Common myeloid progenitor, CD34-positive (primary cell): ENCODE results near the gene TNFAIP8L3.

ENCODE experiments used
- CTCF ChIA-PET: fragments of 350-600 bp; sonication (Branson Sonifier 250); formaldehyde crosslinking; loops from one replicate; lab custom pipeline; 2021; ENCODE audit warnings: antibody characterized with exemption; lab: Charles Lee
- POLR2A ChIA-PET: fragments of 350-600 bp; sonication (Branson Sonifier 250); formaldehyde crosslinking; loops from one replicate; lab custom pipeline; 2021; ENCODE audit warnings: antibody characterized with exemption; lab: Charles Lee
- DNase-seq, 3 donors: peaks; one replicate each; pipeline versions ENCODE4 v3.0.0 to v3.0.0-alpha.2; 2013
- H3K27ac ChIP-seq, 2 experiments: 1 replicate in 1 of 2; 2 replicates in 1 of 2; pipeline ENCODE4 v1.7.0; 2013; ENCODE audit warnings: inconsistent platforms in 2 of 2, low read length in 2 of 2, mild to moderate bottlenecking in 2 of 2, low read depth in 1 of 2, moderate library complexity in 1 of 2; ENCODE audit not compliant: severe bottlenecking in 2 of 2, insufficient read depth in 1 of 2, poor library complexity in 1 of 2
- H3K27me3 ChIP-seq, 5 experiments: replicated peaks in 2 of 5; 1 replicate in 3 of 5; 2 replicates in 2 of 5; pipeline versions ENCODE4 v1.6.1 to v1.7.0; 2013; ENCODE audit warnings: low read length in 4 of 5, mild to moderate bottlenecking in 2 of 5, moderate library complexity in 2 of 5, inconsistent platforms in 1 of 5; ENCODE audit not compliant: insufficient read depth in 5 of 5, control insufficient read depth in 4 of 5
- H3K36me3 ChIP-seq, 4 experiments: 1 replicate in 2 of 4; 2 replicates in 2 of 4; pipeline versions ENCODE4 v1.6.1 to v1.7.0; 2013; ENCODE audit warnings: low read length in 3 of 4, control low read depth in 1 of 4, mild to moderate bottlenecking in 1 of 4; ENCODE audit not compliant: control insufficient read depth in 4 of 4, insufficient read depth in 4 of 4
- H3K4me1 ChIP-seq, 4 experiments: 1 replicate in 3 of 4; 2 replicates in 1 of 4; pipeline versions ENCODE4 v1.6.1 to v1.7.1; 2013; ENCODE audit warnings: low read length in 3 of 4, mild to moderate bottlenecking in 3 of 4, control low read depth in 1 of 4, inconsistent platforms in 1 of 4, moderate library complexity in 1 of 4; ENCODE audit not compliant: control insufficient read depth in 4 of 4, insufficient read depth in 4 of 4; ENCODE audit errors: control extremely low read depth in 1 of 4
- H3K4me3 ChIP-seq, 7 experiments: 1 replicate in 4 of 7; 2 replicates in 3 of 7; pipeline versions ENCODE4 v1.5.1 to v1.7.0; 2013; ENCODE audit warnings: mild to moderate bottlenecking in 7 of 7, low read length in 6 of 7, moderate library complexity in 6 of 7, inconsistent platforms in 2 of 7, low read depth in 2 of 7, control low read depth in 1 of 7; ENCODE audit not compliant: insufficient read depth in 4 of 7, control insufficient read depth in 1 of 7; ENCODE audit errors: extremely low read depth in 1 of 7
- H3K9me3 ChIP-seq, 5 experiments: 1 replicate in 4 of 5; 2 replicates in 1 of 5; pipeline versions ENCODE4 v1.6.1 to v1.7.1; 2013; ENCODE audit warnings: low read length in 4 of 5, mild to moderate bottlenecking in 2 of 5, inconsistent platforms in 1 of 5, low read depth in 1 of 5, moderate library complexity in 1 of 5; ENCODE audit not compliant: control insufficient read depth in 4 of 5, insufficient read depth in 2 of 5; ENCODE audit errors: control extremely low read depth in 1 of 5
- WGBS: methylation state at CpG from one replicate; pipeline ENCODE4 v1.1.5; 2013; ENCODE audit not compliant: insufficient coverage; 5-methylcytosine and 5-hydroxymethylcytosine counted together

Gene TNFAIP8L3

DNA sequence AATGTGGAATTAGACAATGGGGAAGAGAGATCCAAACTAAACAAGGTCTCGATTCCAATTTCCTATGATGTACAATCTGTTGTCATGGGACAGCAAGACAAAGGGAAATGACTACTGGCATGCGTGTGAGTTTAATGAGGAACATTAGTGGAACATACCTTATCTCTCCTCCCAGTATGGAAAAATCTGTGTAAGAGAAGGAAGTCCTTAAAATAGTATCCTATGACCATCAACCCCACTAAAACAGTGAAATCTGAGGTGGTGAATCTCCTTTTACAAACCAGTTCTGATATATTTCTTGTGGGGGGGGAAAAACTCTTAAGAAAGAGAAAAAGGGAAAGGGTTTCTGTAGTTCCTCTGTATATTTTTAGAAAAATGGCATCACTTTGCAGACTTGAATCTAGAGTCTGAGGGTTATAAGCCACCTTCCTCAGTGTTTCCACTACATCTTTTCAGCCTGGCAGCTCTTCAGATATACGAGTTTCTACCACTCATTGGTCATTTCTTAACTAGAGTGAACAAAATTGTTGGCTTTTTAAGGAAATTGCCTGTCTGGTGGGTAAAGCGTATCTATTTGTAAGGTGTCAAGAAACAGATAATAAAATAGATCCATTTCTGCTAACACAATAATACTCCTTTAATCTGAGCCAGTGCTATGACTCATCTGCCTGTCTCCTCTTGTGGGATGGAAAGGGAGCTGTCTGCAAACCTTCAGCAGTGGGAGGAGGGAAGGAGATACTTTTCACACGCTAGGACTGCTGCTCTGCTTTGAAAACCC, 3.0 kb upstream of the TNFAIP8L3 start:
- Histone ChIP-seq H3K27me3 (peaks cover 7 to 80% (median 37%) of the 10 kb centered on the region in 5 experiments), H3K4me3 (no peak overlapping the region), H3K27ac (no peak overlapping the region), H3K36me3 (no peaks in the 10 kb centered on the region), H3K4me1 (peaks cover 0 to 32% (median 18%) of the 10 kb centered on the region in 4 experiments), H3K9me3 (no peaks in the 10 kb centered on the region)
- DNase-seq: peak in 2 of 3 donors; percentile 12 to 32
- WGBS: 20% methylated on average over 1 of the region's 5 CpGs
- POLR2A ChIA-PET: interaction anchor here (0.7 kb wide), 1 partner anchor 16 kb away, joined by 4 read pairs; no protein-coding TSS in a partner anchor
- CTCF ChIA-PET: interaction anchor here (1.5 kb wide), 1 partner anchor 19 kb away, joined by 4 read pairs; no protein-coding TSS in a partner anchor

DNA sequence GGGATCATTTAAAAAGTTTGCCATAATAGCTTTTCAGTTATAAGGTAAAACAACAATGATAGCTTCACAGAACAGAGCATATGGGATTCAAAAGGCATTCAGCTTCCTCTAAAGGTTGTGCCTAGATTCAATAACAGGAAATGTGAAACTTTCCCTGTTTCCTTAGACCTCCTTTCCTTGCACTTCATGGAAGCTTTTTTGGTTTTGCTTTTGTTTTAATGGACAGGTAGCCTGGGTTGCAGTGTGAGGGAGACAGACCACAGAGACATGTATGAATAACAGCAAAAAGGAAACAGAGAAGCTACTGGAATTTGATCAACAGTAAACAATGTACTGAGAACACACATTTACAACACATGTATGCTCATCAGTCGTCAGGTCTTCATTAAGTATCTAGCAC, 2.3 kb upstream of the TNFAIP8L3 start:
- CTCF ChIA-PET: interaction anchor here (1.5 kb wide), 1 partner anchor 18 kb away, joined by 4 read pairs; no protein-coding TSS in a partner anchor
- Histone ChIP-seq H3K27ac (no peak overlapping the region), H3K36me3 (no peaks in the 10 kb centered on the region), H3K4me3 (no peak overlapping the region), H3K9me3 (no peaks in the 10 kb centered on the region), H3K27me3 (peaks cover 13 to 84% (median 44%) of the 10 kb centered on the region in 5 experiments), H3K4me1 (peaks cover 0 to 34% (median 18%) of the 10 kb centered on the region in 4 experiments)
- no CpG with 5 or more reads among the region's 1 CpG for WGBS
- POLR2A ChIA-PET: no interaction called here
- DNase-seq: no peak

DNA sequence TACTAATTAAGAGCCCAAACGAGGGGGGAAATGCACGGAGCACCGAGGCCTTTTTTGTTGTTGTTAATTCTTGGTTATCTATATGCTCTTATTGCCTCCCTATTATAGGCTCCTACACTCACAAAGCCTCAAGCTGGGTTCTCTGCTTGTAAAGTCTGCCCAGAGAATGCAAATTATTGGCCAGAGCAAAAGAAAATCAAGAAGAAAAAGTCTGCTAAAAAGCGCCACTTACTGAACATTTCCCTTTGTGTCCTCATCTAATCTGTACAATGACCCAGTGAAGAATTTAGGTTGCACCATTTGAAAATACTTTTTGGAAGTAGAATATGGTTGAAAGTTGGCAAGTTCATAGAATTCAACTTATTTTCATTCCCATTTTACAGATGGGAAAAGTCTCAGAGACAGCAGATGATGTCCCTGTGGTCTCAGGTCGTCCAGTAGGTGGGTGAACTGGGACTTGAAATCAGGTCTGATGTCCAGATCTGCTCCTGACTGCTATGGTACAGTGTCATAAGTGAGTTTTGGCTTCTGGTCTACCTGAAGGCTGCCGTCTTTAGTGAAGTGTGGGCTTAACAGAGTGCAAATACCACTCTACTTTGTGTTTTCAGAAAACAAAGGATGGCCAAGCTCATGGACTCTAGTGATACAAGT, 1.1 kb upstream of the TNFAIP8L3 start:
- ChIA-PET POLR2A (no interaction called here), CTCF (no interaction called here)
- no peak for DNase-seq
- Histone ChIP-seq H3K27ac (no peak overlapping the region), H3K4me3 (no peak overlapping the region), H3K4me1 (peaks cover 0 to 34% (median 18%) of the 10 kb centered on the region in 4 experiments), H3K36me3 (no peaks in the 10 kb centered on the region), H3K27me3 (peaks cover 19 to 90% (median 54%) of the 10 kb centered on the region in 5 experiments), H3K9me3 (no peaks in the 10 kb centered on the region)
- WGBS: 91% methylated on average over 2 of the region's 6 CpGs

DNA sequence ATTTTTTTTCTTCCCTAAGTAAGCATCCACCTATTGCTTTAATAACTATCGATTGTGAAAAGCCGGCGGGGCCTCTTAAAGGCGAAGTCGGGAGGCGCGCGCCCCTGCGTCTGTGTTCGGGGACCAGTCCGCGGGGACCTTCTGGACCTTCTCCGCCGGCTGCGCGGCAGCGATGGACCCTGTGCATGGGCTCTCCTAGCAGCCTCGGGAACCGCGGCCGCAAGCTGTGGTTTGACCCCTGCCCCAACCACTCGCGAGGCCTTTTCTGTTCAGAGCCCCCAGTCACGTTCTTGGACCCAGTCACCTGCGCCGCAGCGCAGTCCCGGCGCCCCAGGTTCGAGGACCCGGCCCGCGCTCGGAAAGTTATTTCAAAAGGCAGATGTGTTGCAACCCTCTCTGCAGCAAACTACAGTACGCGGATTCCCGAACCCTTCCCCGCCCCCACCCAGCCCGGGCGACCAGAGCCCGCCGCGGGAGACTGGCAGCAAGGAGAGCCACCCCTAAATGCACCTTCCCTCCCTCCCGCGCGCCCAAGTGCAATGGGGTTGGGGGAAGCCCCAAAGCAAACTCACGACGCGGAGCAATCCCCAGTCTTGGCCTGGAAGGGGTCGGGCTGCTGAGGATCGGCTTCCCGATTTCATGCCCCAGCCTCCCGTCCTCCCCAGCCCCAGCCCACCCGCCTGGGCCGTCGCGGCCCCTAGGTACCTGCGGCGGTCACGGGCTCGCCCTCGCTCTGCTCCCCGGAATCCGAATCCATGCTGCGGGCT, 684 bp downstream of the TNFAIP8L3 start:
- Histone ChIP-seq H3K4me1 (peaks cover 0 to 34% (median 18%) of the 10 kb centered on the region in 4 experiments), H3K4me3 (peak overlapping the region in 6 of 7 experiments; percentile 16 to 66 (median 56)), H3K9me3 (no peaks in the 10 kb centered on the region), H3K27me3 (peaks cover 19 to 93% (median 63%) of the 10 kb centered on the region in 5 experiments), H3K27ac (no peak overlapping the region), H3K36me3 (no peaks in the 10 kb centered on the region)
- POLR2A ChIA-PET: no interaction called here
- WGBS: 0% methylated on average over 60 of the region's 65 CpGs
- DNase-seq: peak in 2 of 3 donors; percentile 35 to 46
- CTCF ChIA-PET: no interaction called here

DNA sequence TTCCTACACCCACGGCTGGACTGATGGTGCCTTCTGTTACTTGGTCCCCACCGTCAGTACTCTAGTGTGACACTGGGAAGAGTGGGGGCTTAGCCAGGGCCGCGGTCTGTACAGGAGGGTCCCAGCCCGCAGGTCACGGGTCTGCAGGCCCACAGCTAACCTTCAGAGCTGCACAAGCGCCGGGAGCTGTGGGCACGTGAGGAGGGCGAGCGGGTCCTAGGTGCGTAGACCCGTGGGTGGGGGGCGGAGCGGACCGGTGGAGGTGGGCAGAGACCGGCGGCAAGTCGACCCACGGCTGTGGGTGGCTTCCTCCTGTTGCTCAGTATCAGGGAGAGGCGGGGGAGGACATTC, 1.2 kb downstream of the TNFAIP8L3 start:
- CTCF ChIA-PET: no interaction called here
- no peaks in the 10 kb centered on the region for H3K36me3 ChIP-seq
- POLR2A ChIA-PET: no interaction called here
- peaks cover 17 to 94% (median 67%) of the 10 kb centered on the region in 5 experiments for H3K27me3 ChIP-seq
- peak in 1 of 3 donors; percentile 32 for DNase-seq
- H3K4me3 ChIP-seq: peak overlapping the region in 4 of 7 experiments; percentile 46 to 66 (median 56)
- no peak overlapping the region for H3K27ac ChIP-seq
- H3K4me1 ChIP-seq: peaks cover 0 to 34% (median 18%) of the 10 kb centered on the region in 4 experiments
- H3K9me3 ChIP-seq: no peaks in the 10 kb centered on the region
- 33% methylated on average over 5 of the region's 21 CpGs for WGBS

DNA sequence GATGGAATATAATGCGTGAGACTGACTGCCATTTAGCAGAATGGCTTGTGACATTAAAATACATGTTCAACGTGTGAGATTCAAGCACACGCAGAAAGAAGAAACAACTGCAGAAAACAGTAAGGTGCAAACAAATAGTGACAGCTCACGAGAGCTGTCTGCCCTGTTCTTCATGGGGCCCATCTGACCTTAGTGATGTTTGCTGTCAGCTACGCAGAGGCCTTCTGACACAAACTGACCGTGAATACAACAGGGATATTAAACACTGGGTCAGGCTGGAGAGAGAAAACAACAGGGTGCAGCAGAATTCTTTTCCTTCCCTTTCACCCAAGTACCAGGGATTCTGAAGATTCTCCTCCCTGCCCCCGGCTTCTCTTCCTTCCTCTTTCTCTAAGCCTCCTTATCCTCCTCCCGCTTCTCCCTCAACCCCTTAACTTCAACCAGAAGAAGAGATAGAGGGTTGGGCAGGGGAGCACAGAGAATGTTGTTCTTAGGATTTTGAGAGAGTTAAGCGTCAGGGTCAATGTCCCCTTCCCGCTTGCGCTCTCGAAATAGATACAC, 2.1 kb downstream of the TNFAIP8L3 start:
- Histone ChIP-seq H3K36me3 (no peaks in the 10 kb centered on the region), H3K27ac (no peak overlapping the region), H3K4me1 (peaks cover 0 to 31% (median 18%) of the 10 kb centered on the region in 4 experiments), H3K9me3 (no peaks in the 10 kb centered on the region), H3K27me3 (peaks cover 17 to 89% (median 64%) of the 10 kb centered on the region in 5 experiments), H3K4me3 (no peak overlapping the region)
- CTCF ChIA-PET: interaction anchor here (0.6 to 0.8 kb wide), 2 partner anchors 148 to 1751 kb away, joined by 3 read pairs; no protein-coding TSS in a partner anchor
- DNase-seq: no peak
- 70% methylated on average over 8 of the region's 12 CpGs for whole genome bisulfite sequencing
- POLR2A ChIA-PET: interaction anchor here (0.6 kb wide), 1 partner anchor 632 kb away, joined by 3 read pairs; no protein-coding TSS in a partner anchor
